ENCODE measurements around the gene PRRG4.
A peak's percentile ranks its signal among the peaks of the same experiment; 100 is the strongest.
"Not testable (repeated sequence)": the region's sequence is repeated elsewhere in the genome, so short reads cannot be mapped to it uniquely, and the experiment has no call there.

Gene PRRG4

DNA sequence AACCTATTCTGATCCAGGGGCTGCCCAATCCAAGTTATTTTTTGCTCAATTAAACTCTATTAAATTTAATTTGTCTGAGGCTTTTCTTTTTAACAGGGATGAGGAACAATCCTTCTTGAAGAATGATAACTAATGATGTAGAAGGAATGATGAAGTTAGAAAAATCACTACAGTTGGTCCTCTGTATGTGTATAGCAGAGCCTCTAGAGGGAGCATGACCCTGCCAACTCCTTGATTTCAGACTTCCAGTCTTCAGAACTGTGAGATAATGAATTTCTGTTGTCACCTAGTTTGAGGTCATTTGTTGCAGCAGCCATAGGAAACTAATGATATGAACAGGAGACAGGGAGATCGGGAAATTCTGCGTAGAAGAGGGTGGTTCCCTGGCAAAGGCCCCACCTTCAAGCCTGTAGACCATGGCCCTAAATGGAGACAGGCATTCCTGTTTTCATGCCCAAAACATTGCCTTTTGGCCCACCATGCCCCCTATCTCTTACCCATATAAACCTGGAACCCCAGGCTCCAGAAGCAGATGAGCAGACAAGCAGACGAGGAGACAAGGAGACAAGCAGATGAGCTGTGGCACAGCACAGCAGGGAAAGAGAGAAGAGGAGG lies 55.1 kb downstream of the PRRG4 start:
- Histone ChIP-seq H3K79me2 (ENCODE audit: low read length) (no peaks in the 10 kb centered on the region), H3K27me3 (ENCODE audit: low read depth, low read length) (no peaks in the 10 kb centered on the region), H2AFZ (ENCODE audit: low read depth, low read length) (no peak overlapping the region), H3K9ac (ENCODE audit: low read length) (no peak overlapping the region), H3K4me1 (ENCODE audit: low read length) (no peaks in the 10 kb centered on the region), H3K27ac (ENCODE audit: low read length) (no peak overlapping the region), H3K36me3 (replicated peaks; ENCODE audit: low read depth, low read length) (no peaks in the 10 kb centered on the region), H3K9me3 (ENCODE audit: insufficient read depth, low read length) (no peaks in the 10 kb centered on the region), H3K4me2 (ENCODE audit: low read length) (no peak overlapping the region), H3K4me3 (ENCODE audit: low read length) (no peak overlapping the region), H4K20me1 (ENCODE audit: insufficient read depth, low read length) (no peaks in the 10 kb centered on the region)
- TF ChIP-seq, protein P1, sequence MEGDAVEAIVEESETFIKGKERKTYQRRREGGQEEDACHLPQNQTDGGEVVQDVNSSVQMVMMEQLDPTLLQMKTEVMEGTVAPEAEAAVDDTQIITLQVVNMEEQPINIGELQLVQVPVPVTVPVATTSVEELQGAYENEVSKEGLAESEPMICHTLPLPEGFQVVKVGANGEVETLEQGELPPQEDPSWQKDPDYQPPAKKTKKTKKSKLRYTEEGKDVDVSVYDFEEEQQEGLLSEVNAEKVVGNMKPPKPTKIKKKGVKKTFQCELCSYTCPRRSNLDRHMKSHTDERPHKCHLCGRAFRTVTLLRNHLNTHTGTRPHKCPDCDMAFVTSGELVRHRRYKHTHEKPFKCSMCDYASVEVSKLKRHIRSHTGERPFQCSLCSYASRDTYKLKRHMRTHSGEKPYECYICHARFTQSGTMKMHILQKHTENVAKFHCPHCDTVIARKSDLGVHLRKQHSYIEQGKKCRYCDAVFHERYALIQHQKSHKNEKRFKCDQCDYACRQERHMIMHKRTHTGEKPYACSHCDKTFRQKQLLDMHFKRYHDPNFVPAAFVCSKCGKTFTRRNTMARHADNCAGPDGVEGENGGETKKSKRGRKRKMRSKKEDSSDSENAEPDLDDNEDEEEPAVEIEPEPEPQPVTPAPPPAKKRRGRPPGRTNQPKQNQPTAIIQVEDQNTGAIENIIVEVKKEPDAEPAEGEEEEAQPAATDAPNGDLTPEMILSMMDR (IDR thresholded peaks at IDR 0.05; ENCODE audit: low read depth, low read length), result peak; percentile 58
- TF ChIP-seq EZH2phosphoT487 (IDR thresholded peaks at IDR 0.05; ENCODE audit: low read depth), result no peak

DNA sequence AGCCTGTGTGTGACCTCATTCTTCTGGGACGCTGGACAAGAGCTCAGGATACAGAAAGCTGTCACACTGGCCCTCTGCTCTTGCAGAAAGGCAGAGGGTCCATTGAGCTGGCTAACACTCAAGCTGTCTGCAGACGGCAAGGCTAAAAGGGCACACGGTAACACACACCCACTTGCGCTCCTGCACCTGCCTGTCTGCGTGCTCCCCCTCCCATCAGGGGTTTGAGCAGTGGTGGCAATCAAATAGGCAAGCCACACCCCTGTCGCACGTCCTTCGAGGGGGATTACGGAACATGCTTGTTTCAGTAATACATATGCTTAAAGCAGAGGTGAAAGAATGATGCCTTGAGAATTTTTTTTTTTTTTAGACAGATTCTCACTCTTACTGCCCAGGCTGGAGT lies 55.8 kb downstream of the PRRG4 start:
- H3K79me2 ChIP-seq (ENCODE audit: low read length), result no peaks in the 10 kb centered on the region
- H2AFZ ChIP-seq (ENCODE audit: low read depth, low read length), result no peak overlapping the region
- no peaks in the 10 kb centered on the region for H3K36me3 ChIP-seq (replicated peaks; ENCODE audit: low read depth, low read length)
- TF ChIP-seq EZH2phosphoT487 (IDR thresholded peaks at IDR 0.05; ENCODE audit: low read depth), result no peak
- TF ChIP-seq, protein P1 (IDR thresholded peaks at IDR 0.05; ENCODE audit: low read depth, low read length), result no peak
- no peaks in the 10 kb centered on the region for H3K27me3 ChIP-seq (ENCODE audit: low read depth, low read length)
- no peak overlapping the region for H3K4me3 ChIP-seq (ENCODE audit: low read length)
- H3K9ac ChIP-seq (ENCODE audit: low read length), result no peak overlapping the region
- no peak overlapping the region for H3K4me2 ChIP-seq (ENCODE audit: low read length)
- no peak overlapping the region for H3K27ac ChIP-seq (ENCODE audit: low read length)
- H3K4me1 ChIP-seq (ENCODE audit: low read length), result no peaks in the 10 kb centered on the region
- H4K20me1 ChIP-seq (ENCODE audit: insufficient read depth, low read length), result no peaks in the 10 kb centered on the region
- no peaks in the 10 kb centered on the region for H3K9me3 ChIP-seq (ENCODE audit: insufficient read depth, low read length)

DNA sequence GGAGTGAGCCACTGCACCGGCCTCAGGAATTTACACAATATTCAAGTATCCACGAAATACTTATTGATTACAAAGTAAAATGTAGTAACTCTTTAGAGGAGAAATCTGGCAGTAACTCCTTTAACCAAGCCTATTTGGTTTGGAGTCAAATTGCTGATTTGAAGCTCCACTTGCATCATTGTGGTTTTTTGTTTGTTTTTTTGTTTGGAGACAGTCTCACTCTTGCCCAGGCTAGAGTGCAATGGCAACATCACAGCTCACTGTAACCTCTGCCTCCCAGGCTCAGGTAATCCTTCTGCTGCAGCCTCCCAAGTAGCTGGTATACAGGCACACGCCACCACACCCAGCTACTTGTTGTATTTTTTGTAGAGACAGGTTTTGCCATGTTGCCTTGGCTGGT lies 56.5 kb downstream of the PRRG4 start:
- Histone ChIP-seq H4K20me1 (ENCODE audit: insufficient read depth, low read length) (no peaks in the 10 kb centered on the region), H3K27me3 (ENCODE audit: low read depth, low read length) (0 out of 2 replicates have a peak, but pooled peaks cover under 1% of the 10 kb centered on the region), H3K9me3 (ENCODE audit: insufficient read depth, low read length) (no peaks in the 10 kb centered on the region), H3K27ac (ENCODE audit: low read length) (no peak overlapping the region), H3K4me3 (ENCODE audit: low read length) (no peak overlapping the region), H3K79me2 (ENCODE audit: low read length) (no peaks in the 10 kb centered on the region), H3K36me3 (replicated peaks; ENCODE audit: low read depth, low read length) (no peaks in the 10 kb centered on the region), H3K9ac (ENCODE audit: low read length) (no peak overlapping the region), H3K4me2 (ENCODE audit: low read length) (no peak overlapping the region), H3K4me1 (ENCODE audit: low read length) (peaks cover under 1% of the 10 kb centered on the region), H2AFZ (ENCODE audit: low read depth, low read length) (no peak overlapping the region)
- TF ChIP-seq EZH2phosphoT487 (IDR thresholded peaks at IDR 0.05; ENCODE audit: low read depth), result no peak
- TF ChIP-seq, protein P1 (IDR thresholded peaks at IDR 0.05; ENCODE audit: low read depth, low read length), result no peak

DNA sequence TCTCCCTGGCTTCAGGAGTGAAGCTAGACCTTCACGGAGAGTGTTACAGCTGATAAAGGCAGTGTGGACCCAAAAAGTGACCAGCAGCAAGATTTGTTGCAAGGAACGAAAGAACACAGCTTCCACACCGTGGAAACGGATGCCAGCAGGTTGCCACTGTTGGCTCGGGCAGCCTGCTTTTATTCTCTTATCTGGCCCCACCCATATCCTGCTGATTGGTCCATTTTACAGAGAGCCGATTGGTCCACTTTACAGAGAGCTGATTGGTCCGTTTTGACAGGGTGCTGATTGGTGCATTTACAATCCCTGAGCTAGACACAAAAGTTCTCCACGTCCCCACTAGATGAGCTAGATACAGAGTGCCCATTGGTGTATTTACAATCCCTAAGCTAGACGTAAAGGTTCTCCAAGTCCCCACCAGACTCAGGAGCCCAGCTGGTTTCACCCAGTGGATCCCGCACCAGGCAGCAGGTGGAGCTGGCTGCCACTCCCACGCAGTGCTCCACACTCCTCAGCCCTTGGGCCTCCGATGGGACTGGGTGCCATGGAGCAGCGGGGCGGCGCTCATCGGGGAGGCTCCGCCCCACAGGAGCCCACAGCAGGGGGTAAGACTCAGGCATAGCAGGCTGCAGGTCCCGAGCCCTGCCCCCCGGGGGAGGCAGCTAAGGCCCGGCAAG lies 58.1 kb downstream of the PRRG4 start:
- not testable (repeated sequence) for H3K4me3 ChIP-seq (ENCODE audit: low read length); H3K9me3 ChIP-seq (ENCODE audit: insufficient read depth, low read length); H4K20me1 ChIP-seq (ENCODE audit: insufficient read depth, low read length); H3K27ac ChIP-seq (ENCODE audit: low read length); H3K79me2 ChIP-seq (ENCODE audit: low read length); H3K4me1 ChIP-seq (ENCODE audit: low read length); H3K4me2 ChIP-seq (ENCODE audit: low read length); H3K9ac ChIP-seq (ENCODE audit: low read length); H3K36me3 ChIP-seq (replicated peaks; ENCODE audit: low read depth, low read length); H2AFZ ChIP-seq (ENCODE audit: low read depth, low read length); H3K27me3 ChIP-seq (ENCODE audit: low read depth, low read length)

DNA sequence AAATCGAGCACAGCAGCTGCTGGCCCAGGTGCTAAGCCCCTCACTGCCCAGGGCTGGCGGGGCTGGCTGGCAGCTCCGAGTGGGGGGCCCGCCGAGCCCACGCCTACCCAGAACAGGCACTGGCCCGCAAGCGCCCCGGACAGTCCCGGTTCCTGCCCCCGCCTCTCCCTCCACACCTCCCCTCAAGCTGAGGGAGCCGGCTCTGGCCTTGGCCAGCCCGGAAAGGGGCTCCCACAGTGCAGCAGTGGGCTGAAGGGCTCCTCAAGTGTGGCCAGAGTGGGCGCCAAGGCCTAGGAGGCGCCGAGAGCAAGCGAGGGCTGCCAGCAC lies 58.6 kb downstream of the PRRG4 start:
- not testable (repeated sequence) for H3K79me2 ChIP-seq (ENCODE audit: low read length); H3K36me3 ChIP-seq (replicated peaks; ENCODE audit: low read depth, low read length); H3K9me3 ChIP-seq (ENCODE audit: insufficient read depth, low read length); H4K20me1 ChIP-seq (ENCODE audit: insufficient read depth, low read length); H3K4me3 ChIP-seq (ENCODE audit: low read length); H3K4me2 ChIP-seq (ENCODE audit: low read length); H3K9ac ChIP-seq (ENCODE audit: low read length); H3K27ac ChIP-seq (ENCODE audit: low read length); H3K4me1 ChIP-seq (ENCODE audit: low read length); H3K27me3 ChIP-seq (ENCODE audit: low read depth, low read length); H2AFZ ChIP-seq (ENCODE audit: low read depth, low read length)

All from OCI-LY3 (cell line).